Glutamatergic neuron (in vitro differentiated cells): Measurements from ENCODE around the gene SEC23B. TPM values are rescaled to one million over a fixed set of nuclear protein-coding genes. Genes with fewer than 3 reads are reported as not detected.
"Not testable (repeated sequence)": the region's sequence is repeated elsewhere in the genome, so short reads cannot be mapped to it uniquely, and the experiment has no call there.

Source experiments
- DNase-seq: peaks from one replicate; pipeline ENCODE4 v3.0.0; 2022
- H3K27ac Mint-ChIP-seq: one replicate; pipeline ENCODE4 v1.8.0; 2020; ENCODE audit warnings: mild to moderate bottlenecking, mixed read lengths, inconsistent platforms; ENCODE audit not compliant: unreplicated experiment
- H3K27me3 Mint-ChIP-seq: one replicate; pipeline ENCODE4 v1.8.0; 2020; ENCODE audit warnings: mild to moderate bottlenecking, moderate library complexity, mixed read lengths, inconsistent platforms; ENCODE audit not compliant: unreplicated experiment
- H3K36me3 Mint-ChIP-seq: one replicate; pipeline ENCODE4 v1.8.0; 2020; ENCODE audit warnings: mild to moderate bottlenecking, mixed read lengths, inconsistent platforms; ENCODE audit not compliant: unreplicated experiment
- H3K4me1 Mint-ChIP-seq: one replicate; pipeline ENCODE4 v1.8.0; 2020; ENCODE audit warnings: mild to moderate bottlenecking, low read depth, mixed read lengths, inconsistent platforms; ENCODE audit not compliant: unreplicated experiment
- H3K4me3 Mint-ChIP-seq: one replicate; pipeline ENCODE4 v1.8.0; 2020; ENCODE audit warnings: mild to moderate bottlenecking, mixed read lengths, inconsistent platforms; ENCODE audit not compliant: unreplicated experiment
- H3K9me3 Mint-ChIP-seq: one replicate; pipeline ENCODE4 v1.8.0; 2020; ENCODE audit warnings: mild to moderate bottlenecking, moderate library complexity, mixed read lengths, inconsistent platforms; ENCODE audit not compliant: unreplicated experiment
- CTCF ChIP-seq: fragments of 200-600 bp; sonication (generic); IDR thresholded peaks from one replicate; pipeline ENCODE4 v1.5.0; 2021; ENCODE audit not compliant: partially characterized antibody, unreplicated experiment
- total RNA-seq: library from RNA; stranded (reverse); fragmentation: NEBNext Ultra II Directional; extraction: Animal tissue kit (Norgen Biotek cat#: 25700); gene quantifications from one replicate; pipeline ENCODE4 v1.2.1, GENCODE V29; 2021; ENCODE audit not compliant: unreplicated experiment

SEC23B gene
- total RNA-seq, 1 donor from 2014 or later: 52.3 TPM

- Mint-ChIP-seq H3K9me3 (no peaks in the 10 kb centered on the region), H3K36me3 (no peaks in the 10 kb centered on the region), H3K27me3 (no peaks in the 10 kb centered on the region), H3K4me1 (no peaks in the 10 kb centered on the region), H3K27ac (no peak overlapping the region), H3K4me3 (no peak overlapping the region)
- DNase-seq: no peak
- TF ChIP-seq CTCF: no peak
Observed at GRCh38 chr20:18524646-18525045, 16.9 kb downstream of the SEC23B start.

- H3K27me3 Mint-ChIP-seq, H3K36me3 Mint-ChIP-seq, DNase-seq, H3K4me3 Mint-ChIP-seq, H3K9me3 Mint-ChIP-seq, H3K4me1 Mint-ChIP-seq, H3K27ac Mint-ChIP-seq: not testable (repeated sequence)
Observed at GRCh38 chr20:18526761-18527160, 19.0 kb downstream of the SEC23B start.

- TF ChIP-seq CTCF: no peak
- H3K4me3 Mint-ChIP-seq: no peak overlapping the region
- no peak overlapping the region for H3K27ac Mint-ChIP-seq
- DNase-seq: no peak
- H3K27me3 Mint-ChIP-seq: no peaks in the 10 kb centered on the region
- no peaks in the 10 kb centered on the region for H3K36me3 Mint-ChIP-seq
- no peaks in the 10 kb centered on the region for H3K4me1 Mint-ChIP-seq
- H3K9me3 Mint-ChIP-seq: no peaks in the 10 kb centered on the region
Observed at GRCh38 chr20:18527339-18527738, 19.6 kb downstream of the SEC23B start.

GRCh38 chr20:18527836-18528235 lies 20.1 kb downstream of the SEC23B start:
- Mint-ChIP-seq H3K9me3 (no peaks in the 10 kb centered on the region), H3K27ac (no peak overlapping the region), H3K36me3 (no peaks in the 10 kb centered on the region)

GRCh38 chr20:18529041-18529440 lies 21.3 kb downstream of the SEC23B start:
- Mint-ChIP-seq H3K4me1 (no peaks in the 10 kb centered on the region), H3K36me3 (no peaks in the 10 kb centered on the region), H3K4me3 (no peak overlapping the region), H3K9me3 (no peaks in the 10 kb centered on the region), H3K27me3 (no peaks in the 10 kb centered on the region), H3K27ac (no peak overlapping the region)
- no peak for DNase-seq
- TF ChIP-seq CTCF: no peak

More at GRCh38 chr20:18527836-18528235, 20.1 kb downstream of the SEC23B start:
- no peaks in the 10 kb centered on the region for H3K27me3 Mint-ChIP-seq
- no peaks in the 10 kb centered on the region for H3K4me1 Mint-ChIP-seq
- DNase-seq: no peak
- no peak overlapping the region for H3K4me3 Mint-ChIP-seq
- TF ChIP-seq CTCF: no peak

- H3K4me1 Mint-ChIP-seq: no peaks in the 10 kb centered on the region
- DNase-seq: no peak
- no peak for TF ChIP-seq CTCF
- no peak overlapping the region for H3K4me3 Mint-ChIP-seq
- no peaks in the 10 kb centered on the region for H3K36me3 Mint-ChIP-seq
- H3K9me3 Mint-ChIP-seq: peaks cover 2% of the 10 kb centered on the region
- H3K27ac Mint-ChIP-seq: no peak overlapping the region
- H3K27me3 Mint-ChIP-seq: peaks cover under 1% of the 10 kb centered on the region
Observed at GRCh38 chr20:18532626-18533025, 24.9 kb downstream of the SEC23B start.
